Measurements from ENCODE around the gene NPAT.

Gene NPAT

GRCh38 chr11:108226036-108226435 is 3.6 kb upstream of the NPAT start:
- no peak overlapping the region for H3K4me3 ChIP-seq (ENCODE audit: low read length)
- no peak for TF ChIP-seq CTCF (conservative IDR thresholded peaks at IDR 0.05; ENCODE audit: low read length)

DNA sequence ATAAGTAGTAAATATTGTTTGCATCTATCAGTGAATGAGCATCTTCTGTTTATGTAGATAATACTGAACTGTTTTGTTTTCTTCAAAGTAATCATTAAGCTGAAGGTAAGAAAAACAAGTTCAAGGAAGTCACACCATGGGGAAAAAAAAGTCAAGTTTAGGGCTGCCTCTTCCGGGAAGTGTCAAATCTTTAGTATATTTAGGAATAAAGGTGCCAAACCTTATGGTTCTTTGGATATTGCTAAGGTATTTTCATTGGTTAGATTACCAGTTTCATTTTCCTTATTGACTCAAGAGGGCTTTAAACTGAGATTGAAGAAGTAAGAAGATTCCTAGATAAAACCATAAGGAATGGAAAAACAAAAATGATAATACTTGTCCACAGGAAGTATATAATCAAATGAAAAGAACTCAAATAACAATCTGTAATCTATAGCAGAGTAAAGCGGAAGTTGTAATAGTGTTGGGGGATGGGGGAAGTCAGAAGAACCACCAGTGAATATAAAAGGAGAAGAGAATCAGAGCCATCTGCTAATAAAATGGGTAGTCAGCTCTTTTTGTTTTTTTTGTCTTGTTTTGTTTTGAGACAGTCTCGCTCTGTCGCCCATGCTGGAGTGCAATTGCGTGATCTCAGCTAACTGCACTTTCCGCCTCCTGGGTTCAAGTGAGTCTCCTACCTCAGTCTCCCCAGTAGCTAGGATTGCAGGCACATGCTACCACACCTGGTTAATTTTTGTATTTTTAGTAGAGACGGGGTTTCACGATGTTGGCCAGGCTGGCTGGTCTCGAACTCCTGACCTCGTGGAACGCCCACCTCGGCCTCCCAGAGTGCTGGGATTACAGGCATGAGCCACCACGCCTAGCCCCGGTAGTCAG is 2.7 kb upstream of the NPAT start:
- DNase-seq (ENCODE audit: low read depth): no peak
- H3K4me3 ChIP-seq (ENCODE audit: low read length): peak overlapping the region; percentile 0; the same call in 1 of the 2 replicates
- no peak for TF ChIP-seq CTCF (conservative IDR thresholded peaks at IDR 0.05; ENCODE audit: low read length)

More at GRCh38 chr11:108226036-108226435, 3.6 kb upstream of the NPAT start:
- DNase-seq (ENCODE audit: low read depth): no peak

- H3K4me3 ChIP-seq (ENCODE audit: low read length): peak overlapping the region; percentile 92
- no peak for DNase-seq (ENCODE audit: low read depth)
- TF ChIP-seq CTCF (conservative IDR thresholded peaks at IDR 0.05; ENCODE audit: low read length): no peak
Measured at GRCh38 chr11:108224366-108224765, 1.9 kb upstream of the NPAT start.

DNA sequence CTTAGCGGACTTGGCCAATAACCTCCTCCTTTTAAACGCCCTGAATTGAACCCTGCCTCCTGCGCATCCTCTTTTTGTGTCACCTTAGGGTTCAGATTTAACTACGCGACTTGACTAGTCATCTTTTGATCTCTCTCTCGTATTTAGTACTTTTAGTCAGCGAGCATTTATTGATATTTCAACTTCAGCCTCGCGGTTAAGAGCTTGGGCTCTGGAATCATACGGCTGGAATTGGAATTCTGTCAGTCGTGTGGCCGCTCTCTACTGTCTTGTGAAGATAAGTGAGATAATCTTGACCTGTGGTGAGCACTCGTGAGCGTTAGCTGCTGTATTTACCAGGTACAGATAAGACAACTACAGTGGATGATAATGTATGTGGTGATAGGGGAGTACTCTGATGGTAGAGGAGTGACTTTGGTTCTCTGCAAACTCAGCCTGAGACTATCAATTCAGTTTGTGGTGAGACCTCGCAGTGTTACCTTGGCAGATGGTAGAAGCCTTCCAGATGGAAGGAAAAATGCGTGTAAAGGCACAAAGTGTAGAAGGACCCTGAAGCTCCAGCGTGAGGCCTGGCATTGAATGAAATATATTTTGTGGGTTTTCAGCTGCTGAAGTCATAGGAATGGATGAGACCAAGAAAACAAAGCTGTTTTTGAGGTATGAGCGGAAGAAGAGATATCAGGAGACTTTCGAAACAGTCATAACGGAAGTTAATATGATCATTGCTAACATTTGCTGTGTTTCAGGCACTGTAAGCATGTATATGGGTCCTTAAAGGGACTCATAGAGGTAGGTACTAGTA is 1.1 kb upstream of the NPAT start:
- peak; percentile 26 for DNase-seq (ENCODE audit: low read depth)
- no peak for TF ChIP-seq CTCF (conservative IDR thresholded peaks at IDR 0.05; ENCODE audit: low read length)
- peak overlapping the region; percentile 92 for H3K4me3 ChIP-seq (ENCODE audit: low read length)

DNA sequence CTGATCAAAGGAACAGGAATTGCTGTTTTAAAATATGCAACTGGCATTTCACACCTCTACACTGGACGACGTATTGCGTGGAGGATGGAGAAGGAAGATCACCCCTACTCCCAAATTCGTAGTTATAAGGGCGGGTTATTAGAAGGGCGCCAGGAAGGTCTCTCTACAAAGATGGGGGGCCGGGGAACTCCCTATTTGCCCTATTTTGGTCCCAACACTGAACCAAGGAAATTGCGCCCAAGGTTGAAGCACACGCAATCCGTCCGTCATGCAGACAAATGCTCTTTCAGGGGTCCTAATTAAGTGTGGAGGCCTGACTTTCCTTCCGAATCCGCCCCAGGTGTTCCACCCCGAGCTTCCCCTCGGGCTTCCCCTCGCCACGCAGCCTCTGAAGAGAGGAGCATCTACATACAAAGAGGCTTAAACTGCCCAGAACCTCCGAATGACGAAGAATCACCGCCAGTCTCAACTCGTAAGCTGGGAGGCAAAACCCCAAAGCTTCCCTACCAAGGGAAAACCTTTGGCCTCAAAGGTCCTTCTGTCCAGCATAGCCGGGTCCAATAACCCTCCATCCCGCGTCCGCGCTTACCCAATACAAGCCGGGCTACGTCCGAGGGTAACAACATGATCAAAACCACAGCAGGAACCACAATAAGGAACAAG is 396 bp downstream of the NPAT start:
- TF ChIP-seq CTCF (conservative IDR thresholded peaks at IDR 0.05; ENCODE audit: low read length): no peak
- no peak for DNase-seq (ENCODE audit: low read depth)
- peak overlapping the region; percentile 92 for H3K4me3 ChIP-seq (ENCODE audit: low read length)

- TF ChIP-seq CTCF (conservative IDR thresholded peaks at IDR 0.05; ENCODE audit: low read length): no peak
- peak; percentile 48 for DNase-seq (ENCODE audit: low read depth)
- peak overlapping the region; percentile 92 for H3K4me3 ChIP-seq (ENCODE audit: low read length)
Measured at GRCh38 chr11:108221371-108221770, 1.1 kb downstream of the NPAT start.

Data from AG10803 (cell line).